GM19239 (cell line): ENCODE results near the gene PPP3CA.

Experiments
- DNase-seq: peaks from one replicate; pipeline ENCODE4 v3.0.0; 2011; ENCODE audit warnings: low spot score; ENCODE audit not compliant: insufficient read length
- FAIRE-seq: peaks from 2 replicates; lab custom pipeline; 2011; peaks lifted over from hg19 to GRCh38; lab: Jason Lieb, UNC

The PPP3CA gene

DNA sequence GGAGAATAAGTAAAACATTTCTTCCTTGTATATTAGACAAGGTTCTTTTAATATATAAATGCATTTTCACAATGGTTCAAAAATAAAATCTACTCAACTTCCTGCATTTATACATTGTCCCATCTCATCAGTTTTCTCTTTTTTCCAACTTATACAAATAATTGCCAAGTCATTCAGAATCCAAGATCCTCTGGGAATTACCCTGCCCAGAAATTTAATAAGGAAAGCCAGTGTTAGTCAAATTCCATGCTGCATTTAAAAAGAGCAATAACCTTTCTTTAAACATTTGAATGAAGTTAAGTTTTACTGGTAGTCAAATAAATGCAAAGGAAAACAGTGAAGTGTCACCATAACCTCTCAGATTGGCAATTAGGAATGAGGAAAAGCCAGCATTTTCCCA is 357.9 kb downstream of the PPP3CA start:
- no peak for DNase-seq
- FAIRE-seq = no peak

DNA sequence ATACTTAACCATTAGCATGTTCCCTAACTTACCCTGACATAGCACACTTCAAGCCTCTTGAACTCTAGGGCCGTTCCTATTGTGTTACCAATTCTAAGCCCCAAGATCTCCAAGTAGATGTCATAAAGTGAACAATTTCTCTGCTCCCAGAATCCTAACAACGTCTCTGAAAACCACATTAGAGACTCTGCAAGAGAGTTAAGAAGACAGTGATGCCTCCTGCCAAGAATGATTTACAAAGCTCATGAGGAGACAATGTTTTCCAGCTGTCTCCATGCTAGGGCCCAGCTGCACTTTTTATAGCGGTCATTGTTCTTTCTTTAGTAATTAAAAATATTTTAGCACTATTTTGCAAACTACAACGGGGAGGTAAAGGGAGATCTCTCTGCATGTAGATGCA is 358.4 kb downstream of the PPP3CA start:
- DNase-seq = no peak
- FAIRE-seq = no peak

DNA sequence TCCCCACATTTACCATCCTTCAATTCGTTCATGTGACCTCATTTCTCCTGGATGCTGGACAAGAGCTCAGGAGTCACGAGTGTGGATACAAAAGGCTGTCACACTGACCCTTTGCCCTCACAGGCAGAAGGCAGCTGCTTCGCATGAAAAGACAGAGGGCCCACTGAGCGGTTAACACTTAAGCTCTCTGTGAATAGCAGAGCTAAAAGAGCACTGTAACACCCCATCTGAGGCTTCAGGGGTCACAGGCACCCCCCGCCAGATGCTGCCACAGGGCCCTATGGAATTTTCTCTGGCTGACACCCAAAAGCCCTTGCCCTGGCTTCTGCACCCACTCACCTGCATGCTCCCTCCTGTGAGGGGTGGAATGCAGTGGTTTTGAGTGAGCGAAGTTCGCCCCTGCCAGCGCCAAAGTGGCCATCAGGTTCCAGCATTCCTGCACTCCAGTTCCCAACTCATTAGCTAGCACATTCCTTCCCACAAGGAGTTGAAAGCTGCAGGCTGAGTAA is 360.9 kb downstream of the PPP3CA start:
- no peak for FAIRE-seq
- DNase-seq = no peak

DNA sequence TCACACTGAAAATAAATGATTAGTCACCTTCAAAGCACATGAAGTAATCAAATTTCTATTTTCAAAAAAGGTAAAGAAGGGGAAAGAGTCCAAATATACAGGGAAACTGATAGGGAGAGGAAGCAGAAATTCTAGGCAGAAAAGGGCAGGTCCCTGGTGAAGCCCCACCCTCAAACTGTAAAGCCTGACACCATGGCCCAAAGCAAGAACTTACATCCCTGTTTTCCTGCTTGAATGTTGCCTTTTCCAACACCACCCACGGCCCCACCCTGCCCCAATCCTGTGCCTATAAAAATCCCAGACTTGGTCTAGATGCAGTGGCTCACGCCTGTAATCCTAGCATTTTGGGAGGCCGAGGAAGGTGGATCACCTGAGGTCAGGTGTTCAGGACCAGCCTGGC is 361.8 kb downstream of the PPP3CA start:
- DNase-seq (no peak), FAIRE-seq (no peak)

DNA sequence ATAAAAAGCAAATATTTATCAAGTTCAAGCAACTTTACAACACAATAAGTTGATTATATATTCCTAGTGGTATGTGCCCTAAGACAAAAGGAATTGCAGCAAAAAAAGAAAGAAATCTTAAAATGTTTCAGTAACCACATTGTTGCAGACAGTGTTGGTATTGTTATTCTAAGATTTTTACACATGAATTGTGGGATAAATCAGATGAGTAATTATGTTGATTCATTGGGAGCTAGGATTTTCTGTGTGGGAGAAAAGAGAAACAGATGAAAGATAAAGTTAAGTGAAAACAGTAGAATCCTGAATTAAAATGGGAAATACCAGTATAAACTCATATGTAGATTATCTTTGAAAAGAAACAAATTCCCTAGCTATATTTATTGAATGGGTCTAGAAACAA is 362.4 kb downstream of the PPP3CA start:
- no peak for DNase-seq

DNA sequence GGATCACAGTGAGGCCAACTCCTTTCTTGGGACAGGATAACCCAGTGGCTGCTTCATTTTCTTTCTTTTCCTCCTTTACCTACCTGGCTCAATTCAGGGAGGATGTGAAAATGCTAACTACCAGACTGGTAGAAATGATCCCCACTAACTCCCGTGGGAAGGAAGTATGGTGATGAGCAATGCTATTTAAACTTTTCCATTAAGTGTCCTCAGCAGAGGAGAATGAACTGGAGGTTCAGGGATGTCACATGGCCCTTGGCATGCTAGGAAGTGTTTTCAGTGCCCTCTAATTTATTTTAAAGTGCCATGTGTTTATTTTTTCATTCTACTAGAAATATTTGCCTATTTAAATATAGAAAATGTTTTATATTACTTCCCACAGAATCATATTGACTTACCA is 363.9 kb downstream of the PPP3CA start:
- no peak for FAIRE-seq
- DNase-seq = no peak

More for the DNA sequence above, 362.4 kb downstream of the PPP3CA start:
- no peak for FAIRE-seq

DNA sequence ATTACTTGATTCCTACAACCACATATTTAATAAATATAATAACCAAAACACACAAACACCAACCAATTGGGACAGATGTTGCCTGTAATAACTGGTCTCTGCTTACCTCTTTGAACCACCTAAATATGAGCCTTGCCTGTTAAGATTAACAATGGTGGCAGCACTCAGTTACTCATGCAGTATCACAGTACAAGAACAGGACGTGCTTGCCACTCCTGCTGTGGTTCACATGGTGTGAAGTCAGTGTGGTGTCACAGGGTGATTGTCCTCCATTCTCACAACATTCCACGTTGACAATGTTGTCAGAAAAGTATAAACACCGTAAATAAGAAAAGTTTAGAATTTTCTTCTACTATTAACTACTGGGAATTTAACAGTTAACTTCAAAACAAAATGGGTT is 365.0 kb downstream of the PPP3CA start:
- DNase-seq (no peak), FAIRE-seq (no peak)

DNA sequence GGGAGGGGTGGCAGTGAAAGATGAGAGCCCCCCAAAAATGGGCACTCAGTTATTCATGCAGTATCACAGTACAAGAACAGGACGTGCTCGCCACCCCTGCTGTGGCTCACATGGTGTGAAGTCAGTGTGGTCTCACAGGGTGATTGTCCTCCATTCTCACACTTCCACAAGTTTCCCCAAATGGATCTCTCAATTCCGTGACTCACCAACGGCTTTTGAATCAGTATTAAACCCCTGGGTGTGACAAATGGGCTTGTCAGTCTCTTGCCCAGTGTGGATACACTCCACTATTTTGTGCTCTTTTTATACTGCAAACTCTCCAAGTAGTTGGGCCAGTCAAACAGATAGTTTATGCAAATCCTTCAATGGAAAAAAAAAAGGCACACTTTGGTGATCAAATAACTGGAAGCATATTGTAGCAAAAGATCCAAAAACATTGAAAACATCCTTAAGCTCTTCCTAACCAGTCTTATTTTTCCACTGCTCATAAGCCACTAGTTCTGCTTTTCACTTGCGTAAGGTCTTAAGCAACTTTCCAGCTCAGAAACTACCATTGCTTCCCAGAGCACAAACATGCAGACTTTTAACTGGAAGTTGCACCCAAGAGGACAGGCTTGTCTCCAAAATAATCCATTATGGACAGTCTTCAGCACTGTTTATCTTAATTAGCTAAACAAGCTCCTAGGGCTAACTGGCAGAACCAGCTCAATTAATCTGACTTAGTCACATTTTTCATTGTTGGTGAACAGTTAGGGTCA is 365.7 kb downstream of the PPP3CA start:
- no peak for FAIRE-seq
- no peak for DNase-seq

DNA sequence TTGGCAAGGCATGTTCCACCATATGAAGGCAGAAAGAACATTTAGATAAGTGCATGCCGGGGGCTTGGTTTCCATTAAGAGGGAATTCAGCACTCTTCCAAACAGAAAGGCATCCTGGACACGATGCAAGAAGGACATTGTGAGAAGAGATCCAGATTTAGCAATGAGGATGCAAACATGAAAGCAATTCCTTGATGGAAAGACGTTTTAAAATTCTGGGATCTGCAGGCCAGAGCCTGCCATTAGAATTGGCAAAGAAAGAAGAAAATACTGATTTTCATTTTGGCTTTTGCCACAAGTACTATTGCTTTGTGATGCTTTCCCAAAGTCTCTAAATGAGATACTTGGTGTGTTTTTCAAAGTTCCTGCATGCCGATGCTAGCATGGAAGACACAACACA is 367.6 kb downstream of the PPP3CA start:
- no peak for DNase-seq
- no peak for FAIRE-seq

DNA sequence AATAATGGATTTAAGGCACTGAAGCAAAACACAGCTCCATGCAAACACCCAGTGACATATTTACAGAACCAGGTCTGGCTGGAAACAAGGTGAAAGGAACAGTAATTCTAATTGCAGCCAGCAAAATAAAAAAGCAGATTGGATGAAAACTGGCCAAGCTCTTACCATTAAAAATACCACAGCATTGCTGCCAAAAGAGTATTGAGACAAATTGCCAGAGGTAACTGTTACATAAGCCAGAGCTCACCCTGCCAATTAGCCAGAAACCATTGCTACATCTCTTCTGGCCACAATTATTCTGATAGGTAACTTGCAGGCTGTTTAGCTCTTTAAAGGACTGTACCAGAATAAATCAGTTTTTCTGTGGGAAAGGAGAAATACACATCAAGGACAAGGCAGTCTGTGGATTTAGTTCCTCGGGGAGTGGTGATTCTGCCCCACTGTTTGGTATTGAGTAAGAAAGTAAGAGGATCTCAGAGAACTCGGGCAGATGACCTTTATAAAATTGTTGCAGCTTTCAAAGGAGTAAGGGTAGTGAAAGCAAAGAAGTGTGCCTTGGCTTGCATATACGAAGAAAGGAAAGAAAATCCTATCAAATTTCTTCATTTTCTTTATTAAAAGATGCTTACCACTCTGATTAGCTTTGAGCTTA is 369.5 kb downstream of the PPP3CA start:
- DNase-seq (no peak), FAIRE-seq (no peak)

DNA sequence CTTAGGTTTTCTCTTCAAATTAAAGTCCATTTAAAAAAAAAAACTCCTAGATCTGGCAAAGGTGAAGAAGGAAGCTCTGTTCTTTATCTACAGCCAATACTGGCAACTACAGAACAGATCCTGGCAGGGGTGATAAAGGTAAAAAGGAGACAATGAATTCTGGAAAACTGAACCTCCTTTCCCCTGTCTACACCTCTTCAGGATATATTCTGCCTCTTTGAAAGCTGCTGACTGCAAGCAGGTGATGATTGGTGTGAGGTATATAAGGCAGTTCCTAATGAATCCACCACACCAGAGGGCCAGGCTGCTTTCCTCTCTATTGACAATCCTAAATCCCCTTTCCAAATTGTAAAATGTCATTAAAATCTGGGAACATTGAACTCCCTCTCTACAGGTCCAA is 370.1 kb downstream of the PPP3CA start:
- no peak for FAIRE-seq
- no peak for DNase-seq
